HepG2 (cell line): ENCODE data around the gene NRL. TPM values are rescaled to one million over a fixed set of nuclear protein-coding genes. Genes with fewer than 3 reads are reported as not detected.

ENCODE experiments used
- FOXK2 ChIP-seq: fragments of 450-650 bp; IDR thresholded peaks from 2 replicates; pipeline ENCODE4 v1.6.1; 2016
- GABPA ChIP-seq, 2 experiments: IDR thresholded peaks; 2 replicates each; pipeline ENCODE4 v1.6.1; 2011 to 2016; ENCODE audit warnings: low read depth in 2 of 2, low read length in 1 of 2, missing biosample characterization in 1 of 2, missing genetic modification characterization in 1 of 2
- GMEB1 ChIP-seq: sonication (generic); formaldehyde crosslinking; IDR thresholded peaks from 2 replicates; pipeline ENCODE4 v1.5.1; 2020; ENCODE audit warnings: missing genetic modification reagents, mild to moderate bottlenecking, borderline replicate concordance
- GMEB2 ChIP-seq: IDR thresholded peaks from 2 replicates; pipeline ENCODE4 v1.6.1; 2016; ENCODE audit warnings: missing biosample characterization, missing genetic modification reagents, low read depth
- NBN ChIP-seq: fragments of 450-650 bp; conservative IDR thresholded peaks from 2 replicates; pipeline ENCODE4 v1.6.1; 2017
- PBX2 ChIP-seq: IDR thresholded peaks from 2 replicates; pipeline ENCODE4 v1.6.1; 2016; ENCODE audit warnings: control low read depth
- RAD51 ChIP-seq: fragments of 450-650 bp; IDR thresholded peaks from 2 replicates; pipeline ENCODE4 v1.6.1; 2016; ENCODE audit warnings: borderline replicate concordance
- SOX13 ChIP-seq, 3 experiments: fragments of 450-650 bp in 1 of 3; sonication (generic) in 1 of 3; formaldehyde crosslinking in 1 of 3; IDR thresholded peaks in 2 of 3; conservative IDR thresholded peaks in 1 of 3; 2 replicates each; pipeline versions ENCODE4 v1.5.0 to v1.6.1; 2016 to 2020; ENCODE audit warnings: antibody characterized with exemption in 1 of 3, mild to moderate bottlenecking in 1 of 3, missing compliant biosample characterization in 1 of 3, missing genetic modification reagents in 1 of 3, moderate library complexity in 1 of 3
- ZBTB1 ChIP-seq: sonication (generic); formaldehyde crosslinking; IDR thresholded peaks from 2 replicates; pipeline ENCODE4 v1.4.0; 2020; ENCODE audit warnings: missing genetic modification reagents, borderline replicate concordance
- ZBTB21 ChIP-seq: sonication (generic); formaldehyde crosslinking; IDR thresholded peaks from 2 replicates; pipeline ENCODE4 v1.4.0; 2020; ENCODE audit warnings: missing genetic modification reagents
- ZBTB8A ChIP-seq: sonication (generic); formaldehyde crosslinking; IDR thresholded peaks from 2 replicates; pipeline ENCODE4 v1.4.0; 2020; ENCODE audit warnings: mild to moderate bottlenecking, low read depth, missing genetic modification reagents, borderline replicate concordance
- ZHX1 ChIP-seq: sonication (generic); formaldehyde crosslinking; IDR thresholded peaks from 2 replicates; pipeline ENCODE4 v1.8.1; 2022; ENCODE audit warnings: low read depth, mild to moderate bottlenecking, missing genetic modification reagents
- ZNF12 ChIP-seq: sonication (generic); formaldehyde crosslinking; IDR thresholded peaks from 2 replicates; pipeline ENCODE4 v1.5.0; 2020; ENCODE audit warnings: missing genetic modification reagents
- ZNF280B ChIP-seq: sonication (generic); formaldehyde crosslinking; IDR thresholded peaks from 2 replicates; pipeline ENCODE4 v1.5.0; 2020; ENCODE audit warnings: missing genetic modification reagents, mild to moderate bottlenecking, borderline replicate concordance
- ZNF317 ChIP-seq: sonication (generic); formaldehyde crosslinking; IDR thresholded peaks from 2 replicates; pipeline ENCODE4 v1.5.0; 2020; ENCODE audit warnings: mild to moderate bottlenecking, missing genetic modification reagents
- ZNF333 ChIP-seq: sonication (generic); formaldehyde crosslinking; IDR thresholded peaks from 2 replicates; pipeline ENCODE4 v1.4.0; 2020; ENCODE audit warnings: mild to moderate bottlenecking, missing genetic modification reagents, borderline replicate concordance
- ZNF619 ChIP-seq: sonication (generic); formaldehyde crosslinking; IDR thresholded peaks from 2 replicates; pipeline ENCODE4 v1.4.0; 2020; ENCODE audit warnings: mild to moderate bottlenecking, missing genetic modification reagents
- ZSCAN21 ChIP-seq: sonication (generic); formaldehyde crosslinking; IDR thresholded peaks from 2 replicates; pipeline ENCODE4 v1.8.0; 2022; ENCODE audit warnings: mild to moderate bottlenecking, missing genetic modification reagents, moderate library complexity, borderline replicate concordance
- polyA plus RNA-seq, 8 experiments: library from polyadenylated mRNA; depleted of rRNA in 3 of 8; stranded (reverse) in 7 of 8; unstranded in 1 of 8; fragments of >200 nt; fragmentation: Illumina TruSeq in 4 of 8; extraction: Trizol in 4 of 8; gene quantifications; 2 replicates each; pipeline versions ENCODE4 v1.2.1 to v1.2.3, GENCODE V29; 2011 to 2016; ENCODE audit warnings: low read depth in 4 of 8, missing spikeins in 1 of 8, mixed read lengths in 1 of 8; ENCODE audit not compliant: insufficient read depth in 1 of 8
- total RNA-seq, 5 experiments: library from RNA; depleted of rRNA; stranded (reverse); fragments of >200 nt; fragmentation: Illumina TruSeq; extraction: Trizol; gene quantifications; 2 replicates each; pipeline ENCODE4 v1.2.3, GENCODE V29; 2016; ENCODE audit warnings: low read depth in 1 of 5

Gene NRL
- total and polyA plus RNA-seq, 2 of the 13 experiments (the other 11 are each of a cell fraction or from before 2014, with no cell fraction given): 2.5 to 4.7 TPM

GRCh38 chr14:24051789-24052655 is 62.7 kb downstream of the NRL start, which contains the start of gene CARMIL3 (continued):
- peak; percentile 76; the same call in 1 of the 2 replicates for TF ChIP-seq ZNF317 (CRISPR knock-in tag)
- peak; percentile 22; the same call in 1 of the 2 replicates for TF ChIP-seq GMEB1
- no peak for TF ChIP-seq NBN
- TF ChIP-seq RAD51: no peak
- TF ChIP-seq ZNF280B (CRISPR knock-in tag): peak; percentile 83; the same call in 1 of the 2 replicates
- TF ChIP-seq SOX13 (IDR thresholded peaks at IDR 0.05): peak; percentile 7; the same call in 1 of the 2 replicates
- peak in 1 of 2 experiments; percentile 50; a peak in 2 of 4 replicates for TF ChIP-seq SOX13 (CRISPR knock-in tag; conservative IDR thresholded peaks at IDR 0.05 in 1 of 2, IDR thresholded peaks at IDR 0.05 in 1 of 2)
- TF ChIP-seq ZNF333 (CRISPR knock-in tag): 0 out of 2 replicates have a peak, but pooled peaks have one; percentile 16
- TF ChIP-seq GMEB2 (CRISPR knock-in tag): no peak
- TF ChIP-seq PBX2 (CRISPR knock-in tag): no peak
- 0 out of 2 replicates have a peak, but pooled peaks have one; percentile 49 for TF ChIP-seq ZNF12 (CRISPR knock-in tag)
- TF ChIP-seq ZBTB8A: no peak; the same call in 1 of the 2 replicates
- peak; percentile 8 for TF ChIP-seq ZBTB1 (CRISPR knock-in tag)
- TF ChIP-seq ZNF619: peak; percentile 97; the same call in 1 of the 2 replicates
- peak; percentile 84 for TF ChIP-seq ZSCAN21 (CRISPR knock-in tag)
- no peak for TF ChIP-seq FOXK2
- peak; percentile 58; the same call in 1 of the 2 replicates for TF ChIP-seq ZBTB21
- TF ChIP-seq ZHX1 (CRISPR knock-in tag): peak; percentile 90; the same call in 1 of the 2 replicates
- no peak for TF ChIP-seq GABPA (IDR thresholded peaks at IDR 0.05; ENCODE audit: low read depth, low read length)
- TF ChIP-seq GABPA (CRISPR knock-in tag; IDR thresholded peaks at IDR 0.05; ENCODE audit: low read depth): peak; percentile 71
